Prostate gland (tissue), 2 donors: Measurements from ENCODE around the gene OLA1.

Experiments used
- CTCF ChIP-seq, 4 experiments: fragments of 200-600 bp in 2 of 4; fragments of 450-650 bp in 2 of 4; sonication (generic) in 2 of 4; IDR thresholded peaks; 1 replicate in 3 of 4; 2 replicates in 1 of 4; pipeline ENCODE4 v1.5.1; 2016 to 2019; ENCODE audit warnings: antibody characterized with exemption in 4 of 4, mild to moderate bottlenecking in 2 of 4, moderate library complexity in 2 of 4
- POLR2A ChIP-seq: fragments of 450-650 bp; IDR thresholded peaks from one replicate; pipeline ENCODE4 v1.6.1; 2016; ENCODE audit warnings: antibody characterized with exemption, mild to moderate bottlenecking

GRCh38 chr2:174074831-174075230 lies 173.5 kb downstream of the OLA1 start:
- TF ChIP-seq CTCF (IDR thresholded peaks at IDR 0.05) = no peak
- TF ChIP-seq POLR2A = no peak
